PC-3 (cell line): ENCODE data around the gene ZDHHC7.

Experiments used
- CTCF ChIP-seq: fragments of 300-600 bp; sonication (generic); conservative IDR thresholded peaks from 2 replicates; pipeline ENCODE4 v1.5.1; 2017; ENCODE audit warnings: antibody characterized with exemption, low read depth, mild to moderate bottlenecking, low read length
- EZH2 ChIP-seq: fragments of 300-600 bp; sonication (generic); IDR thresholded peaks from one replicate; pipeline ENCODE4 v1.6.1; 2017; ENCODE audit warnings: antibody characterized with exemption, mild to moderate bottlenecking, low read length; ENCODE audit not compliant: unreplicated experiment
- EZH2phosphoT487 ChIP-seq: fragments of 300-600 bp; sonication (generic); IDR thresholded peaks from 2 replicates; pipeline ENCODE4 v1.6.1; 2018; ENCODE audit warnings: mild to moderate bottlenecking, antibody characterized with exemption, low read length, borderline replicate concordance

GRCh38 chr16:85015481-85016187, 4.3 kb upstream of the ZDHHC7 start:
- TF ChIP-seq CTCF (no peak), EZH2 (no peak), EZH2phosphoT487 (no peak)
